ENCODE data around the gene SLC25A20.

SLC25A20 gene

GRCh38 chr3:48898383-48899234 is at the start of gene SLC25A20:
Gene SLC25A20, minus strand, starts transcription at chr3:48898882. Its CDS starts 88 bp downstream, at chr3:48898794.
- TF ChIP-seq JUND (IDR thresholded peaks at IDR 0.05; ENCODE audit: low read depth): no peak

DNA sequence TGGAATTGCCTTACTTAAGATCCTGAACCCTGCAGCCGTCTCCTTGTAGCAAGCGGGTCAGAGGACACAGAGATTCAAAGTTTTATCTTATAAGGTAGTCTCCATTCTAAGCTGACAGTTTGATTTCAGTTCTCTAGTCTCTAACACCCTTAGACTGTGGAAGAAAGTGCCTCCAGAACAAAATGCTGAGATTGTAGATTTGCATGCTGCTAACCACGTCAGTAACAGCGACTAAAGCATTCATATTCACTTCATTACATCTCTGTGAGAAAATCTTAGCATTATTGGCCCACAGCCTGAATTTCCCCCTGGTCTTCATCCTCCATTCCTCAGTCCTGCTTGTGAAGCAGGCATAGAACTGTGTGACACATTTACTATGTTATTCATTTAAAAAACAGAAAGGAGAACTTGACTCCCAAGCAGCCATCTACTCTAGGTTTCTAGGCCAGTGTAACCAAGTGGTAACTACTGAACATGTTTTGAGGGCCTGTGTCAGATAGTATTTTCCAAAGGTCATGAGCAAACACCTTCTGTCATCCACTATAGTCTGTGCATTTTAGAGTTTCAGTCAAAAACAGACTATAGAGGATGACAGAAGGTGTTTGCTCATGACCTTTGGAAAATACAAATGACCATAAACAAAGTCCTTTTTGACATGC is 47.3 kb upstream of the SLC25A20 start:
- DNase-seq (ENCODE audit: low read depth in 1 of 2, low spot score in 1 of 2): no peak
- no peak for TF ChIP-seq JUND (IDR thresholded peaks at IDR 0.05; ENCODE audit: low read depth)
- in situ Hi-C loops (cut with HindIII; ENCODE audit: low pct_unique_long_range_greater_than_20kb, low sequenced_read_pairs): no loop called here

More at GRCh38 chr3:48898383-48899234, at the start of gene SLC25A20:
- in situ Hi-C loops (cut with HindIII; ENCODE audit: low pct_unique_long_range_greater_than_20kb, low sequenced_read_pairs): no loop called here
- peak; percentile 62 to 91 for DNase-seq (ENCODE audit: low read depth in 1 of 2, low spot score in 1 of 2)

DNA sequence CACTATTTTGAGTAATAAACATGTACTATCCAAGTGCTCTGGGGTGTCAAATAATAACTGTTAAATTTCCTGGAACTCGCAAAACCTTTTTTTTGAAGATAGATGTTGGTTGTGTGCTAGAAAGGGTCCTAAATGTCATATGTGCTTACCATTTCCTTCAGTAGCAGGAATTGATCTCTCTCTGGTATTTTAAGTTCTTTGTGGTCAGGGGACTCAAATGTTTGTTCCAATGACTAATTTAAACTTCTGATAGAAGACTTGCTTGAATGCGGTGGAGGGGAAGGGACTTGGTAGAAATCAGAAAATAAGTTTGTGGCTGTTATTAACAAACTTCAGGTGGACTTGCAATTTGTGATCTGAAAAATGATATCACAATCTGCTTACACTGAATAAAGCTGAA is 46.8 kb upstream of the SLC25A20 start:
- in situ Hi-C loops (cut with HindIII; ENCODE audit: low pct_unique_long_range_greater_than_20kb, low sequenced_read_pairs): no loop called here
- no peak for DNase-seq (ENCODE audit: low read depth in 1 of 2, low spot score in 1 of 2)
- TF ChIP-seq JUND (IDR thresholded peaks at IDR 0.05; ENCODE audit: low read depth): no peak

GRCh38 chr3:48938689-48939088 is 40.0 kb upstream of the SLC25A20 start:
- in situ Hi-C loops (cut with HindIII; ENCODE audit: low pct_unique_long_range_greater_than_20kb, low sequenced_read_pairs): no loop called here
- no peak for TF ChIP-seq JUND (IDR thresholded peaks at IDR 0.05; ENCODE audit: low read depth)
- DNase-seq (ENCODE audit: low read depth in 1 of 2, low spot score in 1 of 2): no peak

DNA sequence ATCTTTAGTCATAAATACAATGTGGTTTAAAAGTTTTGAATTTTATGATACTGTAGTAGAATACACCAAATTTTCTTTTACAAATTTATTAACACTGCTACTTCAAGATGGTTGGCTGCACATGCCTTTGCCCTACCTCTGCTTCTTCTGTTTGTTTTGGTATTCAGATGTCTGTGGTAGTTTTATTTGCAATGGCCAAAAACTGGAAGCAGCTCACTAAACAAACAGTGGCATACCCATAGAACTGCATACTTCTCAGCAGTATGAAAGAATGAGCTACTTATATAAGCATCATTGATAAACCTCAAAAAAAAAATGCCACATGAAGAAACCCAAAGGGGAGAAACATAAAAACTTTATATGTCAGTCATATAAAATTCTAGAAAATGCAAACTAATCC is 39.5 kb upstream of the SLC25A20 start:
- in situ Hi-C loops (cut with HindIII; ENCODE audit: low pct_unique_long_range_greater_than_20kb, low sequenced_read_pairs): no loop called here
- DNase-seq (ENCODE audit: low read depth in 1 of 2, low spot score in 1 of 2): peak in 1 of 2 experiments; percentile 34

GRCh38 chr3:48935530-48935929 is 36.8 kb upstream of the SLC25A20 start:
- in situ Hi-C loops (cut with HindIII; ENCODE audit: low pct_unique_long_range_greater_than_20kb, low sequenced_read_pairs): no loop called here
- TF ChIP-seq JUND (IDR thresholded peaks at IDR 0.05; ENCODE audit: low read depth): no peak
- DNase-seq (ENCODE audit: low read depth in 1 of 2, low spot score in 1 of 2): no peak

More for the DNA sequence above, 39.5 kb upstream of the SLC25A20 start:
- TF ChIP-seq JUND (IDR thresholded peaks at IDR 0.05; ENCODE audit: low read depth): no peak

DNA sequence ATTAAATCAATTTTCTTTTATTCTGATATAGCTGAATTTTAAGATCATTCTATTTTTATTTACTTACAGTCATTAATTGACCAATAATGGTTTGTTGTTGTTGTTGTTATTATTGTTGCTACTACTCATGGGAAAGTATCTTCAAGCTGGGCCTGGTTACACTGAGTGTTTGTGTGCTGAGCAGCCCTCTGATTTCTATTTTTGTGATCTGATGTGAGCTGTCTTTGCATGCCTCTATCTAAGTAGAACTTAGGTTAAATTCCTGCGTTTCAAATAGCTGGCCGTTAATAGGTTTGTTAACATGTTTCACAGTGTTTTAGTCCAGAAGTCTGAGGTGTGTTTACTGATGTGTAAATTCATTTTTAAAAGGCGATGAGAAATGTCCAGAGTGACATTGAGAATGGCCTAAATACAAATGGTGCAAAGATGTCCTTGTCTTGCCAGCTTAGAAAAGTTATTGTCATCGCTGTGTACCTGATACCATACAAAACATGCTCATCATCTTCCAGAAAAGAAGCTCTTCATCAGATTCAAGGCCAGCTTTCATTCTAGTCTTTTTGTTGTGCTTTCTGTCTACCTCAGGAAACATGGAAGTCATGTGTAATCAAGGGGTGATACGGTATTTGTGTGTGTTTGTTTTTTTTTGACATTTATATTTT is 35.8 kb upstream of the SLC25A20 start:
- in situ Hi-C loops (cut with HindIII; ENCODE audit: low pct_unique_long_range_greater_than_20kb, low sequenced_read_pairs): no loop called here
- DNase-seq (ENCODE audit: low read depth in 1 of 2, low spot score in 1 of 2): no peak
- no peak for TF ChIP-seq JUND (IDR thresholded peaks at IDR 0.05; ENCODE audit: low read depth)

GRCh38 chr3:48931944-48932580 is 33.4 kb upstream of the SLC25A20 start:
- in situ Hi-C loops (cut with HindIII; ENCODE audit: low pct_unique_long_range_greater_than_20kb, low sequenced_read_pairs): no loop called here
- no peak for TF ChIP-seq JUND (IDR thresholded peaks at IDR 0.05; ENCODE audit: low read depth)
- no peak for DNase-seq (ENCODE audit: low read depth in 1 of 2, low spot score in 1 of 2)

DNA sequence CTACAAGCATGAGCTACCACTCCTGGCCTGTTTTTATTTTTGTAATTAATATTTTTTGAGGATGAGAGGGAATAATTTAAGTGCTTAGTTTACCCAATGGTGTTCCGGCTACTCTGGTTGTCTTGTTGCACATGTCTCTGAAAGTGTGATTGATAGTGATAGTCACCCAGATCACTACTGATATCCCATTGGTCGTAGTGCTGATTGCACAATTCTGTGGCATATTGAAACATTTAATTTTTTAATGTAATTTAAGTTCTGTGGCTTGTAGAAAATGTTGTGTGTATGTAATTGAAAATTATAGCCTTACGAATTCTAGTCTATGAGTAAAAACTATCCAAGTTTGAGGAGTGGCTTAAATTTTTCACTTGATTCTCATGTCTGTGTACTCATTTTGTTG is 31.9 kb upstream of the SLC25A20 start:
- no peak for TF ChIP-seq JUND (IDR thresholded peaks at IDR 0.05; ENCODE audit: low read depth)
- DNase-seq (ENCODE audit: low read depth in 1 of 2, low spot score in 1 of 2): no peak
- in situ Hi-C loops (cut with HindIII; ENCODE audit: low pct_unique_long_range_greater_than_20kb, low sequenced_read_pairs): no loop called here

- no peak for DNase-seq (ENCODE audit: low read depth in 1 of 2, low spot score in 1 of 2)
- in situ Hi-C loops (cut with HindIII; ENCODE audit: low pct_unique_long_range_greater_than_20kb, low sequenced_read_pairs): no loop called here
- TF ChIP-seq JUND (IDR thresholded peaks at IDR 0.05; ENCODE audit: low read depth): no peak
These were observed 30.8 kb upstream of the SLC25A20 start for GRCh38 chr3:48929358-48930035.

DNA sequence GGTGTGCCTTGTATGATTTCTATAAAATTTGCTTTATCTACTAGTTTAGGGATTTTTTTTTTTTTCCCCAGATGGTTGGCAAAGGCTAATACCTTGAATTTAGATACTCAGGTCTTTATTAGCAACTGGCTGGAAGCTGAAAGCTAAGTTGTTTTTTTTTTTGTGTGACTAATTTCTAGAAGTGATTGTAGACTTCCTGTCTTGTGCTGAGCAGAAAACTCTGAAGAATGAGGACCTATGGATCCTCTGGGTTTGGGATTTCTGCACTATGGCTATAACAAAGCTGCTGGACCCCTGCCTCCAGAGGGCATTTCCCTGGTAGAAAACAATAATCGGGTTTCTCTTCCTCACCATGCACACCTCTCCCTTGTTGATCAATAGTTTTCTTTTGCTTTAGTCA is 30.0 kb upstream of the SLC25A20 start:
- DNase-seq (ENCODE audit: low read depth in 1 of 2, low spot score in 1 of 2): no peak
- in situ Hi-C loops (cut with HindIII; ENCODE audit: low pct_unique_long_range_greater_than_20kb, low sequenced_read_pairs): no loop called here
- no peak for TF ChIP-seq JUND (IDR thresholded peaks at IDR 0.05; ENCODE audit: low read depth)

- in situ Hi-C loops (cut with HindIII; ENCODE audit: low pct_unique_long_range_greater_than_20kb, low sequenced_read_pairs): no loop called here
- no peak for DNase-seq (ENCODE audit: low read depth in 1 of 2, low spot score in 1 of 2)
- TF ChIP-seq JUND (IDR thresholded peaks at IDR 0.05; ENCODE audit: low read depth): no peak
These were observed 29.2 kb upstream of the SLC25A20 start for GRCh38 chr3:48927928-48928327.

Data from T47D (cell line).